ENCODE measurements around the gene BAK1. TPM values are rescaled to one million over a fixed set of nuclear protein-coding genes. Genes with fewer than 3 reads are reported as not detected.

The BAK1 gene
- total and polyA plus RNA-seq, 2 of the 13 experiments (the other 11 are each of a cell fraction or from before 2014, with no cell fraction given) = 15.0 to 23.8 TPM

GRCh38 chr6:33579828-33580714 is at the start of gene BAK1 (continued):
- TF ChIP-seq ZNF407 (CRISPR knock-in tag; IDR thresholded peaks at IDR 0.05; ENCODE audit: not compliant biosample characterization) (no peak), PRPF4 (IDR thresholded peaks at IDR 0.05; ENCODE audit: low read depth, low read length, poor library complexity, severe bottlenecking) (no peak), ZBTB8A (CRISPR knock-in tag; IDR thresholded peaks at IDR 0.05; ENCODE audit: borderline replicate concordance, low read depth) (no peak), RBM22 (optimal IDR thresholded peaks at IDR 0.05; ENCODE audit: low read length) (no peak), ZNF530 (CRISPR knock-in tag; IDR thresholded peaks at IDR 0.05; ENCODE audit: low read depth) (no peak), ZNF160 (CRISPR knock-in tag; IDR thresholded peaks at IDR 0.05) (no peak), SMAD9 (CRISPR knock-in tag; IDR thresholded peaks at IDR 0.05) (no peak), FIP1L1 (IDR thresholded peaks at IDR 0.05; ENCODE audit: borderline replicate concordance, insufficient read depth, low read depth, low read length) (no peak), ZIK1 (CRISPR knock-in tag; IDR thresholded peaks at IDR 0.05; ENCODE audit: borderline replicate concordance, low read depth) (peak; percentile 69; the same call in 1 of the 2 replicates), BCL6 (CRISPR knock-in tag; IDR thresholded peaks at IDR 0.05) (no peak), ZKSCAN1 (IDR thresholded peaks at IDR 0.05; ENCODE audit: low read length) (no peak), ZNF687 (CRISPR knock-in tag; IDR thresholded peaks at IDR 0.05) (peak; percentile 86)
- TF ChIP-seq, protein P1, sequence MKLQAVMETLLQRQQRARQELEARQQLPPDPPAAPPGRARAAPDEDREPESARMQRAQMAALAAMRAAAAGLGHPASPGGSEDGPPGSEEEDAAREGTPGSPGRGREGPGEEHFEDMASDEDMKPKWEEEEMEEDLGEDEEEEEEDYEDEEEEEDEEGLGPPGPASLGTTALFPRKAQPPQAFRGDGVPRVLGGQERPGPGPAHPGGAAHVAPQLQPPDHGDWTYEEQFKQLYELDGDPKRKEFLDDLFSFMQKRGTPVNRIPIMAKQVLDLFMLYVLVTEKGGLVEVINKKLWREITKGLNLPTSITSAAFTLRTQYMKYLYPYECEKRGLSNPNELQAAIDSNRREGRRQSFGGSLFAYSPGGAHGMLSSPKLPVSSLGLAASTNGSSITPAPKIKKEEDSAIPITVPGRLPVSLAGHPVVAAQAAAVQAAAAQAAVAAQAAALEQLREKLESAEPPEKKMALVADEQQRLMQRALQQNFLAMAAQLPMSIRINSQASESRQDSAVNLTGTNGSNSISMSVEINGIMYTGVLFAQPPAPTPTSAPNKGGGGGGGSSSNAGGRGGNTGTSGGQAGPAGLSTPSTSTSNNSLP (IDR thresholded peaks at IDR 0.05; ENCODE audit: low read depth, low read length) = no peak

Measured in HepG2 (cell line).